OCI-LY3 (cell line): ENCODE data around the gene MS4A10.
"Not testable (repeated sequence)": the region's sequence is repeated elsewhere in the genome, so short reads cannot be mapped to it uniquely, and the experiment has no call there.

ENCODE experiments used
- H2AFZ ChIP-seq: fragments of 200-600, 300-600 bp; shearing (Covaris generic); 2 replicates; pipeline ENCODE4 v1.6.0; 2014; ENCODE audit warnings: antibody characterized with exemption, low read depth, low read length
- H3K27ac ChIP-seq: fragments of 200-600, 300-600 bp; sonication (generic); 2 replicates; pipeline ENCODE4 v1.5.1; 2014; ENCODE audit warnings: mild to moderate bottlenecking, low read length, moderate library complexity, mixed read lengths
- H3K27me3 ChIP-seq: fragments of 200-600, 300-600 bp; sonication (generic); 2 replicates; pipeline ENCODE4 v1.6.1; 2014; ENCODE audit warnings: low read depth, low read length, mixed read lengths
- H3K36me3 ChIP-seq: fragments of 200-600, 300-600 bp; sonication (generic); replicated peaks from 2 replicates; pipeline ENCODE3; 2014; ENCODE audit warnings: low read depth, low read length, mixed read lengths
- H3K4me1 ChIP-seq: fragments of 300-600, 200-600 bp; sonication (generic); 2 replicates; pipeline ENCODE4 v1.6.1; 2014; ENCODE audit warnings: low read length, mixed read lengths
- H3K4me2 ChIP-seq: fragments of 200-600, 300-600 bp; sonication (generic); 2 replicates; pipeline ENCODE4 v1.6.1; 2014; ENCODE audit warnings: low read length, mixed read lengths
- H3K4me3 ChIP-seq: fragments of 300-600, 200-600 bp; sonication (generic); 2 replicates; pipeline ENCODE4 v1.5.1; 2014; ENCODE audit warnings: antibody characterized with exemption, mild to moderate bottlenecking, low read length, moderate library complexity
- H3K79me2 ChIP-seq: fragments of 300-600, 200-600 bp; shearing (Covaris generic); 2 replicates; pipeline ENCODE4 v1.6.1; 2014; ENCODE audit warnings: mild to moderate bottlenecking, low read length, mixed read lengths
- H3K9ac ChIP-seq: fragments of 300-600, 200-600 bp; shearing (Covaris generic); 2 replicates; pipeline ENCODE4 v1.6.0; 2014; ENCODE audit warnings: mild to moderate bottlenecking, low read length, moderate library complexity
- H3K9me3 ChIP-seq: fragments of 200-600, 300-600 bp; shearing (Covaris generic); 2 replicates; pipeline ENCODE4 v1.6.1; 2014; ENCODE audit warnings: low read length, mixed read lengths; ENCODE audit not compliant: insufficient read depth
- H4K20me1 ChIP-seq: fragments of 200-600, 300-600 bp; sonication (generic); 2 replicates; pipeline ENCODE4 v1.6.1; 2016; ENCODE audit warnings: low read length, mixed read lengths; ENCODE audit not compliant: insufficient read depth
- CTCF ChIP-seq: fragments of 200-600, 300-600 bp; sonication (generic); IDR thresholded peaks from 2 replicates; pipeline ENCODE4 v1.5.1; 2014; ENCODE audit warnings: antibody characterized with exemption, low read length, low read depth
- EZH2phosphoT487 ChIP-seq: fragments of 200-600 bp; shearing (Covaris generic); IDR thresholded peaks from 2 replicates; pipeline ENCODE4 v1.6.1; 2018; ENCODE audit warnings: antibody characterized with exemption, mixed run types, low read depth

MS4A10 gene

DNA sequence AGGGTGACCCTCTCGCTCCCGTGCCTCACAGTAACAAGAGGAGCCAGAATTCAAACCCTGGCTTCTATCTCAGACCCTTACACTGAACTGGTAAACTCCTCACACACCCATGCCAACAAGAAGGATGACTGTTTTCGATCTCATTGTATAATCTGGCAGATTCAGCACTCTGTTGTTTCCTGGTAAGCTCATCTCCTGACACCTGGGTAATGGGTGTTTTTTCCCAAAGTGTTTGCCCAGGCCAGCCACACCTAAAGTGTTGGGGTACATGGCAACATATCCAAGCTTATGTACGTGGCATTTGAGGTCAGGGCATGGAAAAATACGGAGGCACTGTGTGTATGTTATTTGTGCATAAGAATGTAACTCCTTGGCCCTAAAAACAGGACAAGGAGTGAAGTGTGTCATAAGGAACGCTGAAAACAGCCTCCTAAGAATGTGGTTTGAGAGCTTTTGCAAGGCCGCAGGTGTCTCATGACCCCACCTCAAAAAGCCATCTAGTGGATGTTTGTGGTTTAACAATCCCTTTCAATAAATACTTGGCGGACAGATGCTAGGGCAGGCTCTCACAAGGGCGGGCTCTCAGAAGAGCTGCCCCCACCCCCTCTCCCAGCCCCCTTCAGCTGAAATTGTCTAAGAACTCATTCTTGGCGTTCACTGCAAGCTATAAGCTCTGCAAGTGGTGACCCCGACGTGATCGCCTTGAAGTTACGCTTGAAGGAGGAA is 28.7 kb upstream of the MS4A10 start, which contains the start of gene MS4A15:
MS4A15 (plus strand) TSS at position 561 of the 726 bp plus-strand sequence. CDS start 6,867 bp downstream, outside the sequence.
- Histone ChIP-seq H3K4me3 (peak within 1 kb of the TSS; percentile 64), H3K4me2 (peak within 1 kb of the TSS; percentile 72), H2AFZ (peak within 1 kb of the TSS; percentile 80), H3K4me1 (peaks cover 42% of the 10 kb centered on the region), H3K79me2 (no peaks in the 10 kb centered on the region), H3K9ac (peak within 1 kb of the TSS; percentile 38; the same call in 1 of the 2 replicates), H3K36me3 (no peaks in the 10 kb centered on the region), H3K9me3 (no peaks in the 10 kb centered on the region), H3K27ac (no peak within 1 kb of the TSS), H4K20me1 (no peaks in the 10 kb centered on the region), H3K27me3 (peaks cover 22% of the 10 kb centered on the region; the same call in 1 of the 2 replicates)
- TF ChIP-seq EZH2phosphoT487 (no peak), CTCF (peak; percentile 64)

DNA sequence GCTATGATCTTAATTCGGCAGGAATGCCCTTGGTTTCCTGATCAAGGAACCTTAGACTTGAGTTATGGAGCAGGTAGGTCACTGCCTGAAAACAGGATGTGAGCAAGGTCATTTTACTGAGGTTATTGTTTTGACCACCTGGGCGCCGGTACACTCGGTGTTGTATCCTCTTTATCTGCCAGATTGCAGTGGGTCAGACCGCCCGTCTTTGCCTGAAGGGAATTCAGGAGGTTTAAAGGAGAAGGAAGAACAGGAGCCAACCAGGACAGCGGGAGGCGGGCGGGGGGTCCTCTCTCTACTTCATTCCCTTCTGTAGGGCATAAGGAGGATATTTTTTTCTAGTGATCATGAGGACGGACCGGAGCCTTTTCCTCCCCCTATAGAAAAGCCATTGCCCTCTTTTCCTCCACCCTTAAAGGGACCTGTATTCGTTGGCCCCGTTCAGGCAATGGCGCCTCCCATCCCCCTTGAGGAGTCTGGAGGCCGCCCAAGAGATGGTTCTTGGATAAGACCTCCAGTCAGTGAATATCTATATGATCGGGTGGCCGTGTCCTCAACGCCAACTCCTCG is 27.8 kb upstream of the MS4A10 start:
- H3K36me3 ChIP-seq: no peaks in the 10 kb centered on the region
- TF ChIP-seq CTCF (no peak), EZH2phosphoT487 (no peak)
- H3K79me2 ChIP-seq: no peaks in the 10 kb centered on the region
- H3K4me2 ChIP-seq: peak overlapping the region; percentile 72
- peak overlapping the region; percentile 80 for H2AFZ ChIP-seq
- no peaks in the 10 kb centered on the region for H4K20me1 ChIP-seq
- peak overlapping the region; percentile 38; the same call in 1 of the 2 replicates for H3K9ac ChIP-seq
- H3K9me3 ChIP-seq: no peaks in the 10 kb centered on the region
- peak overlapping the region; percentile 64 for H3K4me3 ChIP-seq
- peaks cover 51% of the 10 kb centered on the region for H3K4me1 ChIP-seq
- H3K27ac ChIP-seq: no peak overlapping the region
- H3K27me3 ChIP-seq: peaks cover 17% of the 10 kb centered on the region; the same call in 1 of the 2 replicates

- H3K36me3 ChIP-seq, H3K9ac ChIP-seq, H3K9me3 ChIP-seq, H2AFZ ChIP-seq, H3K79me2 ChIP-seq, H3K27me3 ChIP-seq, H3K27ac ChIP-seq, H4K20me1 ChIP-seq: not testable (repeated sequence)
- H3K4me1 ChIP-seq: peaks cover 64% of the 10 kb centered on the region
- 0 out of 2 replicates have a peak overlapping the region, but pooled peaks have one; percentile 1 for H3K4me3 ChIP-seq
- peak overlapping the region; percentile 33 for H3K4me2 ChIP-seq
Measured at GRCh38 chr11:60758671-60759070, 26.5 kb upstream of the MS4A10 start.

DNA sequence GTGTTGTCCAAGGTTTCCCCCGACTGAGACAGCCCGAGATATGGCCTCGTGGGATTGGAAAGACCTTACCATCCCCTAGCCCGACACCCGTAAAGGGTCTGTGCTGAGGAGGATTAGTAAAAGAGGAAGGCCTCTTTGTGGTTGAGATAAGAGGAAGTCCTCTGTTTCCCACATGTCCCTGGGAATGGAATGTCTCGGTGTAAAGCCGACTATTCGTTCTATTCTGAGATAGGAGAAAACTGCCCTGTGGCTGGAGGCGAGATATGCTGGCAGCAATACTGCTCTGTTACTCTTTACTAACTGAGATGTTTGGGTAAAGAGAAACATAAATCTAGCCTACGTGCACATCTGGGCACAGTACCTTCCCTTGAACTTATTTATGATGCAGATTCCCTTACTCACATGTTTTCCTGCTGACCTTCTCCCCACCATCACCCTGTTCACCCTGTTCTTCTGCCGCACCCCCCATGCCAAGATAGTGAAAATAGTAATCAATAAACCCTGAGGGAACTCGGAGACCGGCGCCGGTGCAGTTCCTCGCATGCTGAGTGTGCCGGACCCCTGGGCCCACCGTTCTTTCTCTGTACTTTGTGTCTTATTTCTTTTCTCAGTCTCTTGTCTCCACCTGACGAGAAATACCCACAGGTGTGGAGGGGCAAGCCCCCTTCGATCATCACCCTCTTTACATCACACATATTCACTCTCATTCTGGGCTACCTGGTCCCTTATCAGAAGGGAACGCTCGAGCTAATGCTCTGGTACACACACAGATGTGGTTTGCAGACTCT is 25.5 kb upstream of the MS4A10 start:
- not testable (repeated sequence) for H3K36me3 ChIP-seq, H3K27ac ChIP-seq, H2AFZ ChIP-seq, H3K27me3 ChIP-seq, H3K9me3 ChIP-seq, H3K4me3 ChIP-seq, H3K79me2 ChIP-seq, H4K20me1 ChIP-seq, H3K9ac ChIP-seq
- Histone ChIP-seq H3K4me2 (peak overlapping the region; percentile 33; the same call in 1 of the 2 replicates), H3K4me1 (peaks cover 74% of the 10 kb centered on the region)
